ENCODE data around the gene BCAS3. TPM values are rescaled to one million over a fixed set of nuclear protein-coding genes. Genes with fewer than 3 reads are reported as not detected.

Gene BCAS3
- total RNA-seq, 2 experiments from 2014 or later = 20.1 to 31.8 TPM

DNA sequence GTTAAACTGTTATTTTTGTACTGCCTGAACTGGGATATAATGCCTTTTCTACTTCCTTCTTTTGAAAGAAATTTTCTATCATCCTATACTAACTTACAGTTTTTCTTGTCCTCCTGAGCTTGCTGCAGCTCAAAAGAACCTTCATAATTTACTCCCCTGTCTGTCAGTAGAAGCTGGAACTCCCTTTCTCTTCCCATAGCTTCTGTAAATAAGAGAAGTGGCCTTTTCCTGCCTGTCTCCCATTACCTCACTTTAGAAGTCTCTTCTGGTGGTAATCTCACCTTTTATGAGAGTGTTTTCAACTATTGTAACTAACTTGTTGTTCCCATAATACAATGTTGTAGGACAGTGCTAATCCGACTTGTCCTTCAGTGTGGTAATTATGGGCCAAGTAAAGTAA, 475.2 kb downstream of the BCAS3 start:
- H3K36me3 ChIP-seq (ENCODE audit: insufficient read depth, low read length) = no peaks in the 10 kb centered on the region
- Mint-ChIP-seq H3K27me3 (no peaks in the 10 kb centered on the region), H3K36me3 (ENCODE audit: low read depth) (no peaks in the 10 kb centered on the region), H3K27ac (no peak overlapping the region), H3K4me1 (ENCODE audit: low read depth) (peaks cover 14% of the 10 kb centered on the region), H3K4me3 (no peak overlapping the region), H3K9me3 (no peaks in the 10 kb centered on the region)
- POLR2A ChIA-PET = no interaction called here
- TF ChIP-seq, protein P1, sequence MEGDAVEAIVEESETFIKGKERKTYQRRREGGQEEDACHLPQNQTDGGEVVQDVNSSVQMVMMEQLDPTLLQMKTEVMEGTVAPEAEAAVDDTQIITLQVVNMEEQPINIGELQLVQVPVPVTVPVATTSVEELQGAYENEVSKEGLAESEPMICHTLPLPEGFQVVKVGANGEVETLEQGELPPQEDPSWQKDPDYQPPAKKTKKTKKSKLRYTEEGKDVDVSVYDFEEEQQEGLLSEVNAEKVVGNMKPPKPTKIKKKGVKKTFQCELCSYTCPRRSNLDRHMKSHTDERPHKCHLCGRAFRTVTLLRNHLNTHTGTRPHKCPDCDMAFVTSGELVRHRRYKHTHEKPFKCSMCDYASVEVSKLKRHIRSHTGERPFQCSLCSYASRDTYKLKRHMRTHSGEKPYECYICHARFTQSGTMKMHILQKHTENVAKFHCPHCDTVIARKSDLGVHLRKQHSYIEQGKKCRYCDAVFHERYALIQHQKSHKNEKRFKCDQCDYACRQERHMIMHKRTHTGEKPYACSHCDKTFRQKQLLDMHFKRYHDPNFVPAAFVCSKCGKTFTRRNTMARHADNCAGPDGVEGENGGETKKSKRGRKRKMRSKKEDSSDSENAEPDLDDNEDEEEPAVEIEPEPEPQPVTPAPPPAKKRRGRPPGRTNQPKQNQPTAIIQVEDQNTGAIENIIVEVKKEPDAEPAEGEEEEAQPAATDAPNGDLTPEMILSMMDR (IDR thresholded peaks at IDR 0.05) = no peak
- ATAC-seq (ENCODE audit: poor library complexity) (no peak), DNase-seq (no peak)
- intact Hi-C loops (cut with DNase I, micrococcal nuclease) = no loop called here
- H3K27me3 ChIP-seq (ENCODE audit: control insufficient read depth in 1 of 2, insufficient read depth in 2 of 2, low read length in 2 of 2) = no peaks in the 10 kb centered on the region
- CTCF ChIA-PET = no interaction called here
- no peak overlapping the region for H3K27ac ChIP-seq (ENCODE audit: low read depth in 1 of 2, low read length in 2 of 2)
- H3K9me3 ChIP-seq (ENCODE audit: control insufficient read depth in 1 of 2, insufficient read depth in 1 of 2, low read length in 2 of 2) = no peaks in the 10 kb centered on the region
- no peak overlapping the region for H3K4me3 ChIP-seq (ENCODE audit: low read length)
- no peaks in the 10 kb centered on the region for H3K4me1 ChIP-seq (ENCODE audit: insufficient read depth, low read length)

DNA sequence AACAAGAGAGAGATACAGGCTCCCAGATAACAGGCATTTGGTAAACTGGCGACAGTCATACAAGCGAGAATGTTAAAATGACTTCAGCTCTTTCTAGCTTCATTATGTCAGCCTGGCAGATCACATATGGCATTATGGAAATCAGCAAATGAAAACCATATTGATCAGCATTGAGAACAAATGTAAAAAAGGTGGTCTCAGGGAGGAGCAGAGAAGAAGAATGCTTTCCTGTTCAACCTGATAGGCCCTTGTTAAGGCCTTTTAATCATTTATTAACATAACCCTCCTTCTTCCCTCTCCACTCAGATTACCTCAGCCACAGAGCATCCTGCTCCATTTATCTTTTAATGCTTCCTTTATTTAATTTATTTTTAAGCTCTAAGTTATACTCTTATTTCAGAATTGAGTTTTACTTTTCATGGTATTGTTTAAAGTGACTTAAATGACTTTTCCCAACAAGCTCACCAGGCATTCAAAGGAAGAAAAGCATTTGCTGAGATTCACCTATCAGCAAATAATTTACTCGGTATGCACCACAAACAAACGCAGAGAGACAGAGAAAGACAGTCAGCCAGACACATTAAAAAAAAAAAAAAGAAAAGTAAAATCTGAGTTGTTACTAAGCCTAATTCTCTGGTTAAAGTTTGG, 478.1 kb downstream of the BCAS3 start:
- ChIA-PET POLR2A (no interaction called here), CTCF (no interaction called here)
- Histone ChIP-seq H3K4me1 (ENCODE audit: insufficient read depth, low read length) (peaks cover 2% of the 10 kb centered on the region), H3K36me3 (ENCODE audit: insufficient read depth, low read length) (no peaks in the 10 kb centered on the region), H3K27ac (ENCODE audit: low read depth in 1 of 2, low read length in 2 of 2) (no peak overlapping the region), H3K4me3 (ENCODE audit: low read length) (no peak overlapping the region), H3K27me3 (ENCODE audit: control insufficient read depth in 1 of 2, insufficient read depth in 2 of 2, low read length in 2 of 2) (no peaks in the 10 kb centered on the region), H3K9me3 (ENCODE audit: control insufficient read depth in 1 of 2, insufficient read depth in 1 of 2, low read length in 2 of 2) (no peaks in the 10 kb centered on the region)
- Mint-ChIP-seq H3K27ac (no peak overlapping the region), H3K4me1 (ENCODE audit: low read depth) (peaks cover 20% of the 10 kb centered on the region), H3K36me3 (ENCODE audit: low read depth) (no peaks in the 10 kb centered on the region), H3K27me3 (no peaks in the 10 kb centered on the region), H3K9me3 (no peaks in the 10 kb centered on the region), H3K4me3 (no peak overlapping the region)
- intact Hi-C loops (cut with DNase I, micrococcal nuclease) = no loop called here
- TF ChIP-seq, protein P1 (IDR thresholded peaks at IDR 0.05) = no peak
- DNase-seq (no peak), ATAC-seq (ENCODE audit: poor library complexity) (no peak)

DNA sequence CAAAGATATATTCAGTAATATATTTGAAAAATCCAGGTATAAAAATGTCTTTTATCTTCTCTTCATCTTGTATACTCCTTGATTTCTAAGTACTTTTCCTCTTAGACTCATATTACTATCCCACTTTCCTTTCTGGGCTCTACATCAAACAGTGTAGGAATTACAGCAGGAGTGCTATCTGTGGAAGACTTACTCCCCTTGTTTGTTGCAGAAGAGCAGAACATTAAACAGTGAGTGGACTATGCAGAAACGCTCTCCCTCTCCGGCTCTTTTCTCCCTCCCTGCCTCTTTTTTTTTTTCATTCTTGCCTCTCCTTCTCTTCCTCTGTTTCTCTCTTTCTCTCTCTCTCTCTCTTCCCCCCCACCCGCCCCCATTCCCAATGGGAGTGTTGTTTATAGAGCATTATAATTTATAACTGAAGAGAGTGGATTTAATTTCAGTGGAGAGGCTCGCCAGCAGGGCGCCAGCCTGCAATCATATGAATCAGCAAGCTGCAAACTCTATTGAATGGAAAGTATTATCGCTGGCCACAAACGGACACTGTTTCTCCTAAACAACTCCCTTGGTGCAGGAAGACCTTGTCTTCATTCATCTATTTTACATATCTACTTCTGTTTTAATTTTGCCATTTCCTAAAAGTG, 479.7 kb downstream of the BCAS3 start:
- DNase-seq = no peak
- H3K27ac ChIP-seq (ENCODE audit: low read depth in 1 of 2, low read length in 2 of 2) = no peak overlapping the region
- H3K4me1 ChIP-seq (ENCODE audit: insufficient read depth, low read length) = peaks cover 4% of the 10 kb centered on the region
- Mint-ChIP-seq H3K27me3 (no peaks in the 10 kb centered on the region), H3K27ac (no peak overlapping the region), H3K9me3 (no peaks in the 10 kb centered on the region), H3K4me3 (no peak overlapping the region), H3K4me1 (ENCODE audit: low read depth) (peaks cover 28% of the 10 kb centered on the region), H3K36me3 (ENCODE audit: low read depth) (no peaks in the 10 kb centered on the region)
- TF ChIP-seq, protein P1 (IDR thresholded peaks at IDR 0.05) = no peak
- H3K27me3 ChIP-seq (ENCODE audit: control insufficient read depth in 1 of 2, insufficient read depth in 2 of 2, low read length in 2 of 2) = no peaks in the 10 kb centered on the region
- ChIA-PET CTCF (no interaction called here), POLR2A (no interaction called here)
- H3K4me3 ChIP-seq (ENCODE audit: low read length) = no peak overlapping the region
- no peaks in the 10 kb centered on the region for H3K9me3 ChIP-seq (ENCODE audit: control insufficient read depth in 1 of 2, insufficient read depth in 1 of 2, low read length in 2 of 2)
- ATAC-seq (ENCODE audit: poor library complexity) = no peak
- intact Hi-C loops (cut with DNase I, micrococcal nuclease) = no loop called here
- no peaks in the 10 kb centered on the region for H3K36me3 ChIP-seq (ENCODE audit: insufficient read depth, low read length)
